GM12892 (cell line): ENCODE data around the gene PGBD5.

ENCODE experiments used
- POLR2A ChIP-seq: IDR thresholded peaks from 2 replicates; pipeline ENCODE4 v1.6.1; 2011; ENCODE audit warnings: low read depth, low read length, control low read depth
- POLR2AphosphoS5 ChIP-seq: IDR thresholded peaks from 2 replicates; pipeline ENCODE4 v1.6.1; 2011; ENCODE audit warnings: low read depth, low read length, control low read depth
- TAF1 ChIP-seq: IDR thresholded peaks from 2 replicates; pipeline ENCODE4 v1.6.1; 2011; ENCODE audit warnings: low read depth, mild to moderate bottlenecking, control low read depth, low read length, borderline replicate concordance

DNA sequence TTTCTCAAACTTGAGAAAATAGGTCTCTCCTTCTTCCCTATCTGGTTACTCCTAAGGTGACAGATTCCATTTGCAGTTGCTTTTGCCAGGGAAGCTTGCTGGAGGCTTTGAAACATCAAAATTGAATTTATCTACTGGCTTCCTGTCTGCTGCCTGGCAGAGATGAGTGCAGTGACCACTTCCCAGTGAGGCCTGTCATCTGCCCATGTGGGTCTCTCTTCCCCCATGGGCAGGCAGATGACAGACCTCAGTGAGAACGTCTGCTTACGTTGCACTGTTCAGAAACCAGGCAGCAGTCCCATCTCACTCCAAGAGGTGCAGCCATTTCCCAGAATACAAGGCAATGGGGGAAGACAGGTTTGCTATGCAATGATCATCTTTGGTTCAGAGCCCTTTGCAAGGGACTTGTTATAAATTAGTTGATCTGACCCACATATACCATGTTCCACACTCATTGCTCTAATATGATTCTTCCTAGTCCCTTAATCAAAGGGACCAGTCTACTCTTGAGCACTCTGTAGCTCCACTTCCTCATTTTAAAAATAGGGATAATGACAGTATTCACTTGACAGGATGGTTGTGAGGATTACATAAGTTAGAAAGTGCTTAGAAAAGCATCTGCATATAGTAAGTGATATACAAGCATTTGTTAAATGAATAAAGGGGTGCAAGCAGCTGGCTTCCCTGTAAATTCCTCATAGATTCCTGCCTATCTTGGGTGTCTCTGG lies 10.6 kb downstream of the PGBD5 start:
- TF ChIP-seq POLR2AphosphoS5 (no peak), TAF1 (no peak), POLR2A (no peak)
